Neural cell (in vitro differentiated cells): ENCODE results near the gene CENPL. TPM values are rescaled to one million over a fixed set of nuclear protein-coding genes. Genes with fewer than 3 reads are reported as not detected.

Experiments
- H2AFZ ChIP-seq: fragments of 200-600, 300-800 bp; sonication (generic), shearing (Covaris generic); 2 replicates; pipeline ENCODE4 v1.6.0; 2014; ENCODE audit warnings: low read depth, mild to moderate bottlenecking, antibody characterized with exemption, low read length, moderate library complexity
- H3F3A ChIP-seq: fragments of 200-600 bp; shearing (Covaris generic); 2 replicates; pipeline ENCODE4 v1.6.1; 2016; ENCODE audit warnings: mild to moderate bottlenecking, moderate library complexity, mixed read lengths, antibody characterized with exemption, low read length; ENCODE audit not compliant: insufficient read depth, poor library complexity, severe bottlenecking
- H3K27ac ChIP-seq: fragments of 200-600, 300-800 bp; sonication (generic), shearing (Covaris generic); 2 replicates; pipeline ENCODE4 v1.5.1; 2014; ENCODE audit warnings: mild to moderate bottlenecking, low read length, moderate library complexity
- H3K27me3 ChIP-seq: fragments of 300-800, 200-600 bp; sonication (generic), shearing (Covaris generic); 2 replicates; pipeline ENCODE4 v1.6.0; 2014; ENCODE audit warnings: mild to moderate bottlenecking, low read depth, low read length, moderate library complexity; ENCODE audit not compliant: insufficient read depth
- H3K36me3 ChIP-seq: fragments of 300-800, 200-600 bp; sonication (generic), shearing (Covaris generic); 2 replicates; pipeline ENCODE4 v1.5.1; 2014; ENCODE audit warnings: mild to moderate bottlenecking, antibody characterized with exemption, low read length, moderate library complexity; ENCODE audit not compliant: insufficient read depth
- H3K4me2 ChIP-seq: fragments of 300-800, 200-600 bp; sonication (generic), shearing (Covaris generic); 2 replicates; pipeline ENCODE4 v1.6.0; 2014; ENCODE audit warnings: mild to moderate bottlenecking, low read length
- H3K4me3 ChIP-seq: fragments of 300-800, 200-600 bp; sonication (generic), shearing (Covaris generic); 2 replicates; pipeline ENCODE4 v1.5.1; 2014; ENCODE audit warnings: mild to moderate bottlenecking, low read length, moderate library complexity
- H3K79me2 ChIP-seq: fragments of 200-600 bp; shearing (Covaris generic); replicated peaks from 2 replicates; pipeline ENCODE4 v1.6.0; 2014; ENCODE audit warnings: mild to moderate bottlenecking, low read length, moderate library complexity; ENCODE audit not compliant: insufficient read depth
- H3K9ac ChIP-seq: fragments of 300-800, 200-600 bp; sonication (generic), shearing (Covaris generic); 2 replicates; pipeline ENCODE4 v1.6.1; 2016; ENCODE audit warnings: mild to moderate bottlenecking, low read length, mixed read lengths
- H3K9me2 ChIP-seq: fragments of 200-600 bp; shearing (Covaris generic); 2 replicates; pipeline ENCODE4 v1.6.1; 2016; ENCODE audit warnings: mild to moderate bottlenecking, low read length, mixed read lengths; ENCODE audit not compliant: insufficient read depth
- H3K9me3 ChIP-seq: fragments of 200-600, 300-800 bp; sonication (generic), shearing (Covaris generic); 2 replicates; pipeline ENCODE4 v1.6.1; 2016; ENCODE audit warnings: mild to moderate bottlenecking, mixed run types, low read length, moderate library complexity, mixed read lengths
- H4K20me1 ChIP-seq: fragments of 200-600 bp; shearing (Covaris generic); 2 replicates; pipeline ENCODE4 v1.6.1; 2016; ENCODE audit warnings: mild to moderate bottlenecking, mixed run types; ENCODE audit not compliant: insufficient read depth
- EP300 ChIP-seq: fragments of 450-650 bp; conservative IDR thresholded peaks from 2 replicates; pipeline ENCODE4 v1.6.1; 2014; ENCODE audit warnings: antibody characterized with exemption, mild to moderate bottlenecking, moderate library complexity; ENCODE audit not compliant: poor library complexity, severe bottlenecking
- EZH2 ChIP-seq: fragments of 200-600, 300-800 bp; shearing (Covaris generic), sonication (generic); IDR thresholded peaks from 2 replicates; pipeline ENCODE4 v1.6.1; 2014; ENCODE audit warnings: antibody characterized with exemption, low read length, borderline replicate concordance, mild to moderate bottlenecking; ENCODE audit not compliant: insufficient read depth, poor library complexity, severe bottlenecking
- MXI1 ChIP-seq: fragments of 450-650 bp; conservative IDR thresholded peaks from 2 replicates; pipeline ENCODE4 v1.6.1; 2014; ENCODE audit warnings: antibody characterized with exemption, mild to moderate bottlenecking; ENCODE audit not compliant: poor library complexity, severe bottlenecking
- POLR2AphosphoS5 ChIP-seq: IDR thresholded peaks from 2 replicates; pipeline ENCODE4 v1.6.1; 2012
- RAD21 ChIP-seq: fragments of 450-650 bp; conservative IDR thresholded peaks from 2 replicates; pipeline ENCODE4 v1.6.1; 2014; ENCODE audit warnings: antibody characterized with exemption, mild to moderate bottlenecking, moderate library complexity
- SMC3 ChIP-seq: fragments of 450-650 bp; conservative IDR thresholded peaks from 2 replicates; pipeline ENCODE4 v1.6.1; 2014; ENCODE audit warnings: antibody characterized with exemption, mild to moderate bottlenecking, moderate library complexity; ENCODE audit not compliant: poor library complexity
- TAF1 ChIP-seq: IDR thresholded peaks from 2 replicates; pipeline ENCODE4 v1.6.1; 2012; ENCODE audit warnings: low read depth
- polyA plus RNA-seq: library from polyadenylated mRNA; depleted of rRNA; stranded (reverse); fragments of >200 nt; gene quantifications from 2 replicates; pipeline ENCODE4 v1.2.3, GENCODE V29; 2014
- TF ChIP-seq, protein P1 (sequence below): IDR thresholded peaks from 2 replicates; pipeline ENCODE4 v1.6.1; 2012; ENCODE audit warnings: borderline replicate concordance
- TF ChIP-seq, protein P2 (sequence below): fragments of 450-650 bp; IDR thresholded peaks from 2 replicates; pipeline ENCODE4 v1.5.1; 2014; ENCODE audit warnings: antibody characterized with exemption, mild to moderate bottlenecking, moderate library complexity; ENCODE audit not compliant: poor library complexity, severe bottlenecking

Gene CENPL
- polyA plus RNA-seq, 1 donor from 2014 or later: 6.4 TPM

DNA sequence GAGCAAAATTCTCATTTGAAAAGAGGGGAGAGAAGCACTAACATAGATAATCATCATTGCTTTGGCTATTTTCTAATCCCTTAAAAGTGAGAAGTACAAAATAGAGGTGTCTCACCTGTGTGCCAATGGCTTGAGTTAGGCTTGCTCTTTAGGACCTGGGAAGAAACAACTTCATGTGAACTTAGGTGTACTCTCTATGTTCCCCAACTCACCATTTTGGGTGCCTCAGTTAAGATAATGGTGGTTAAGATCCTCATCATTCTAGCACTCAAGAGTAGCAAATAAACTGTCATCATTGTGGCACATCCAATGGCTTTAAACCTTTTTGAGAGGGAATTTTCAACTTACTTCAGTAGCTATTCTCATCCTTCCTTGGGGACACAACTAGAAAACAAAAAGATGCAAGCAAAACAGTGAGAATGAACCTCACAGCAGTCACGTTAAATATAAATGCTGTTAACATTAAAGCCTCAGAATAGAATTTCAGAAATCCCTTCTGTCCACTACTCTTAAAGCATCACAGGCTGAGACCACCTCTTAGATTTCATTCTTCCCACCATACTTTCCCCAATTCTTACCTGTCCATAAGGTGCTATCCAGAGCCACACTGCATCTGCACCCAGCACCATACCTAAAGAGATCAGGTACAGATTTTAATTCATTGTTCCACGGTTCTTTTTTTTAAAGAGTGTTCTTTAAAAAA, 41.9 kb upstream of the CENPL start:
- TF ChIP-seq RAD21 (no peak), MXI1 (no peak), TAF1 (no peak), SMC3 (no peak), POLR2AphosphoS5 (no peak), EP300 (no peak), EZH2 (no peak)
- TF ChIP-seq, protein P1, sequence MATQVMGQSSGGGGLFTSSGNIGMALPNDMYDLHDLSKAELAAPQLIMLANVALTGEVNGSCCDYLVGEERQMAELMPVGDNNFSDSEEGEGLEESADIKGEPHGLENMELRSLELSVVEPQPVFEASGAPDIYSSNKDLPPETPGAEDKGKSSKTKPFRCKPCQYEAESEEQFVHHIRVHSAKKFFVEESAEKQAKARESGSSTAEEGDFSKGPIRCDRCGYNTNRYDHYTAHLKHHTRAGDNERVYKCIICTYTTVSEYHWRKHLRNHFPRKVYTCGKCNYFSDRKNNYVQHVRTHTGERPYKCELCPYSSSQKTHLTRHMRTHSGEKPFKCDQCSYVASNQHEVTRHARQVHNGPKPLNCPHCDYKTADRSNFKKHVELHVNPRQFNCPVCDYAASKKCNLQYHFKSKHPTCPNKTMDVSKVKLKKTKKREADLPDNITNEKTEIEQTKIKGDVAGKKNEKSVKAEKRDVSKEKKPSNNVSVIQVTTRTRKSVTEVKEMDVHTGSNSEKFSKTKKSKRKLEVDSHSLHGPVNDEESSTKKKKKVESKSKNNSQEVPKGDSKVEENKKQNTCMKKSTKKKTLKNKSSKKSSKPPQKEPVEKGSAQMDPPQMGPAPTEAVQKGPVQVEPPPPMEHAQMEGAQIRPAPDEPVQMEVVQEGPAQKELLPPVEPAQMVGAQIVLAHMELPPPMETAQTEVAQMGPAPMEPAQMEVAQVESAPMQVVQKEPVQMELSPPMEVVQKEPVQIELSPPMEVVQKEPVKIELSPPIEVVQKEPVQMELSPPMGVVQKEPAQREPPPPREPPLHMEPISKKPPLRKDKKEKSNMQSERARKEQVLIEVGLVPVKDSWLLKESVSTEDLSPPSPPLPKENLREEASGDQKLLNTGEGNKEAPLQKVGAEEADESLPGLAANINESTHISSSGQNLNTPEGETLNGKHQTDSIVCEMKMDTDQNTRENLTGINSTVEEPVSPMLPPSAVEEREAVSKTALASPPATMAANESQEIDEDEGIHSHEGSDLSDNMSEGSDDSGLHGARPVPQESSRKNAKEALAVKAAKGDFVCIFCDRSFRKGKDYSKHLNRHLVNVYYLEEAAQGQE: no peak
- TF ChIP-seq, protein P2, sequence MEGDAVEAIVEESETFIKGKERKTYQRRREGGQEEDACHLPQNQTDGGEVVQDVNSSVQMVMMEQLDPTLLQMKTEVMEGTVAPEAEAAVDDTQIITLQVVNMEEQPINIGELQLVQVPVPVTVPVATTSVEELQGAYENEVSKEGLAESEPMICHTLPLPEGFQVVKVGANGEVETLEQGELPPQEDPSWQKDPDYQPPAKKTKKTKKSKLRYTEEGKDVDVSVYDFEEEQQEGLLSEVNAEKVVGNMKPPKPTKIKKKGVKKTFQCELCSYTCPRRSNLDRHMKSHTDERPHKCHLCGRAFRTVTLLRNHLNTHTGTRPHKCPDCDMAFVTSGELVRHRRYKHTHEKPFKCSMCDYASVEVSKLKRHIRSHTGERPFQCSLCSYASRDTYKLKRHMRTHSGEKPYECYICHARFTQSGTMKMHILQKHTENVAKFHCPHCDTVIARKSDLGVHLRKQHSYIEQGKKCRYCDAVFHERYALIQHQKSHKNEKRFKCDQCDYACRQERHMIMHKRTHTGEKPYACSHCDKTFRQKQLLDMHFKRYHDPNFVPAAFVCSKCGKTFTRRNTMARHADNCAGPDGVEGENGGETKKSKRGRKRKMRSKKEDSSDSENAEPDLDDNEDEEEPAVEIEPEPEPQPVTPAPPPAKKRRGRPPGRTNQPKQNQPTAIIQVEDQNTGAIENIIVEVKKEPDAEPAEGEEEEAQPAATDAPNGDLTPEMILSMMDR: no peak
- peak overlapping the region; percentile 93 for H3K4me3 ChIP-seq
- no peak overlapping the region for H2AFZ ChIP-seq
- no peaks in the 10 kb centered on the region for H3K9me3 ChIP-seq
- peak overlapping the region; percentile 80 for H3K9ac ChIP-seq
- H3K79me2 ChIP-seq: peaks cover 27% of the 10 kb centered on the region
- H3K27ac ChIP-seq: peak overlapping the region; percentile 91
- H3F3A ChIP-seq: peaks cover 7% of the 10 kb centered on the region
- no peaks in the 10 kb centered on the region for H3K9me2 ChIP-seq
- peaks cover 6% of the 10 kb centered on the region for H3K36me3 ChIP-seq
- H3K4me2 ChIP-seq: peak overlapping the region; percentile 90
- no peaks in the 10 kb centered on the region for H3K27me3 ChIP-seq
- H4K20me1 ChIP-seq: no peaks in the 10 kb centered on the region

DNA sequence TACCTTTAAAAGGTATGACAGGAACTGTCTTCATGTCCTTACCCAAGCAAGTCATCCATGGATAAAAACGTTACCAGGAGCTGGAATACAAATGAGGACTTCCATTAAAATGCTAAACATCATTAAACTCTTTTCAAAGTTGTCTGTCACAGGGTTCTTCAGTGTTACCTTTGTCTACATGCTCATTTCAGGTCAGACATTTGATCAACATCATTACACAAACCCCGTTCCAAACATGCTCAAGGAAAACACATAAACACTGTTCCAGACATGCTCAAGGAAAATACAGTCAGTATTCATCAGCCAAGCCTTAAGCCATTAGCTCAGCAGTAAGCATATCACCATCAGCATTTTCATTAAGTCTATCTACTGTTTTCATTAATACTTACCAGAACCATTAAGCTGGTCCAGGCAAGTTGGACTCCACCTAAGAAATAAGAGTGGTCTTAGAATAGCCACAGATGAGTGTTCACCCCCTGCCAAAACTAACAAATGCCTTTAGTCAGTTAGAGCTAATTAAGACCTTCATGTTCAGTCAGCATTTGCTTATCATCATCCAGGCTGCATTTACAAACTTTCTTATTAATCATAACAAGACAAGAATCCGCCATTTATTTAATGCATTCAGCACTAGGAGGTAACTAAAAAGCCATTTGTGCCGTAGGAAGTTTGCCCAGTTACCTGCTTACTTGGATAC, 40.9 kb upstream of the CENPL start:
- Histone ChIP-seq H2AFZ (no peak overlapping the region), H4K20me1 (no peaks in the 10 kb centered on the region), H3K79me2 (peaks cover 27% of the 10 kb centered on the region), H3K4me3 (peak overlapping the region; percentile 93), H3K9me3 (no peaks in the 10 kb centered on the region), H3K9me2 (no peaks in the 10 kb centered on the region), H3K9ac (peak overlapping the region; percentile 4), H3K36me3 (peaks cover 6% of the 10 kb centered on the region), H3K27me3 (no peaks in the 10 kb centered on the region), H3K27ac (no peak overlapping the region), H3K4me2 (peak overlapping the region; percentile 90), H3F3A (peaks cover 7% of the 10 kb centered on the region)
- TF ChIP-seq EZH2 (no peak), POLR2AphosphoS5 (no peak), EP300 (no peak), SMC3 (no peak), RAD21 (no peak), MXI1 (no peak), TAF1 (no peak)
- TF ChIP-seq, protein P2: no peak
- TF ChIP-seq, protein P1: no peak
